ENCODE measurements around the gene DHRS1. TPM values are rescaled to one million over a fixed set of nuclear protein-coding genes. Genes with fewer than 3 reads are reported as not detected.

DHRS1 gene
- total and polyA plus RNA-seq, 2 experiments from 2014 or later, result 15.0 to 15.4 TPM

GRCh38 chr14:24256960-24257359 lies 42.6 kb downstream of the DHRS1 start (continued):
- TF ChIP-seq ZNF462 (CRISPR knock-in tag; IDR thresholded peaks at IDR 0.05), result no peak
- TF ChIP-seq, protein P1, sequence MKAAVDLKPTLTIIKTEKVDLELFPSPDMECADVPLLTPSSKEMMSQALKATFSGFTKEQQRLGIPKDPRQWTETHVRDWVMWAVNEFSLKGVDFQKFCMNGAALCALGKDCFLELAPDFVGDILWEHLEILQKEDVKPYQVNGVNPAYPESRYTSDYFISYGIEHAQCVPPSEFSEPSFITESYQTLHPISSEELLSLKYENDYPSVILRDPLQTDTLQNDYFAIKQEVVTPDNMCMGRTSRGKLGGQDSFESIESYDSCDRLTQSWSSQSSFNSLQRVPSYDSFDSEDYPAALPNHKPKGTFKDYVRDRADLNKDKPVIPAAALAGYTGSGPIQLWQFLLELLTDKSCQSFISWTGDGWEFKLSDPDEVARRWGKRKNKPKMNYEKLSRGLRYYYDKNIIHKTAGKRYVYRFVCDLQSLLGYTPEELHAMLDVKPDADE (IDR thresholded peaks at IDR 0.05), result no peak
- no peak for TF ChIP-seq ZNF331 (CRISPR knock-in tag; IDR thresholded peaks at IDR 0.05; ENCODE audit: low read depth)
- no peak for TF ChIP-seq EZH2phosphoT487 (IDR thresholded peaks at IDR 0.05; ENCODE audit: unreplicated experiment)
- TF ChIP-seq CREB1 (CRISPR knock-in tag; IDR thresholded peaks at IDR 0.05; ENCODE audit: low read depth), result no peak
- TF ChIP-seq EZH2 (IDR thresholded peaks at IDR 0.05; ENCODE audit: low read depth, unreplicated experiment), result no peak
- no peak for TF ChIP-seq ZNF114 (CRISPR knock-in tag; IDR thresholded peaks at IDR 0.05)
- TF ChIP-seq REST (IDR thresholded peaks at IDR 0.05; ENCODE audit: unreplicated experiment), result no peak

All from GM23338 (cell line).